Measurements from ENCODE around the gene DVL1. TPM values are rescaled to one million over a fixed set of nuclear protein-coding genes. Genes with fewer than 3 reads are reported as not detected.

DVL1 gene
- total and polyA plus RNA-seq, 2 of the 13 experiments (the other 11 are each of a cell fraction or from before 2014, with no cell fraction given) = 30.8 to 60.4 TPM

GRCh38 chr1:1398677-1399186 lies 49.5 kb upstream of the DVL1 start (continued):
- TF ChIP-seq, protein P1, sequence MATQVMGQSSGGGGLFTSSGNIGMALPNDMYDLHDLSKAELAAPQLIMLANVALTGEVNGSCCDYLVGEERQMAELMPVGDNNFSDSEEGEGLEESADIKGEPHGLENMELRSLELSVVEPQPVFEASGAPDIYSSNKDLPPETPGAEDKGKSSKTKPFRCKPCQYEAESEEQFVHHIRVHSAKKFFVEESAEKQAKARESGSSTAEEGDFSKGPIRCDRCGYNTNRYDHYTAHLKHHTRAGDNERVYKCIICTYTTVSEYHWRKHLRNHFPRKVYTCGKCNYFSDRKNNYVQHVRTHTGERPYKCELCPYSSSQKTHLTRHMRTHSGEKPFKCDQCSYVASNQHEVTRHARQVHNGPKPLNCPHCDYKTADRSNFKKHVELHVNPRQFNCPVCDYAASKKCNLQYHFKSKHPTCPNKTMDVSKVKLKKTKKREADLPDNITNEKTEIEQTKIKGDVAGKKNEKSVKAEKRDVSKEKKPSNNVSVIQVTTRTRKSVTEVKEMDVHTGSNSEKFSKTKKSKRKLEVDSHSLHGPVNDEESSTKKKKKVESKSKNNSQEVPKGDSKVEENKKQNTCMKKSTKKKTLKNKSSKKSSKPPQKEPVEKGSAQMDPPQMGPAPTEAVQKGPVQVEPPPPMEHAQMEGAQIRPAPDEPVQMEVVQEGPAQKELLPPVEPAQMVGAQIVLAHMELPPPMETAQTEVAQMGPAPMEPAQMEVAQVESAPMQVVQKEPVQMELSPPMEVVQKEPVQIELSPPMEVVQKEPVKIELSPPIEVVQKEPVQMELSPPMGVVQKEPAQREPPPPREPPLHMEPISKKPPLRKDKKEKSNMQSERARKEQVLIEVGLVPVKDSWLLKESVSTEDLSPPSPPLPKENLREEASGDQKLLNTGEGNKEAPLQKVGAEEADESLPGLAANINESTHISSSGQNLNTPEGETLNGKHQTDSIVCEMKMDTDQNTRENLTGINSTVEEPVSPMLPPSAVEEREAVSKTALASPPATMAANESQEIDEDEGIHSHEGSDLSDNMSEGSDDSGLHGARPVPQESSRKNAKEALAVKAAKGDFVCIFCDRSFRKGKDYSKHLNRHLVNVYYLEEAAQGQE (IDR thresholded peaks at IDR 0.05; ENCODE audit: borderline replicate concordance in 1 of 2, low read depth in 1 of 2, low read length in 2 of 2) = no peak
- TF ChIP-seq, protein P2, sequence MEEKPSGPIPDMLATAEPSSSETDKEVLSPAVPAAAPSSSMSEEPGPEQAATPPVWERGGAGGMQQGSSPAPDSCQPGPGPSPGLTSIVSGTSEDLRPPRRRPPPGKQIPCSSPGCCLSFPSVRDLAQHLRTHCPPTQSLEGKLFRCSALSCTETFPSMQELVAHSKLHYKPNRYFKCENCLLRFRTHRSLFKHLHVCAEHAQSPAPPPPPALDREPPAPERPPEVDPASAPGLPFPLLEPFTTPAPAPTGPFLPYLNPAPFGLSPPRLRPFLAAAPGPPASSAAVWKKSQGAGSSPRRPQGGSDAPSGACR (CRISPR knock-in tag; IDR thresholded peaks at IDR 0.05) = no peak
- TF ChIP-seq ZNF749 (CRISPR knock-in tag; IDR thresholded peaks at IDR 0.05; ENCODE audit: borderline replicate concordance) = no peak
- TF ChIP-seq BRD4 (CRISPR knock-in tag; IDR thresholded peaks at IDR 0.05) = no peak
- no peak for TF ChIP-seq ZNF691 (CRISPR knock-in tag; IDR thresholded peaks at IDR 0.05; ENCODE audit: borderline replicate concordance, low read depth)
- TF ChIP-seq, protein P3, sequence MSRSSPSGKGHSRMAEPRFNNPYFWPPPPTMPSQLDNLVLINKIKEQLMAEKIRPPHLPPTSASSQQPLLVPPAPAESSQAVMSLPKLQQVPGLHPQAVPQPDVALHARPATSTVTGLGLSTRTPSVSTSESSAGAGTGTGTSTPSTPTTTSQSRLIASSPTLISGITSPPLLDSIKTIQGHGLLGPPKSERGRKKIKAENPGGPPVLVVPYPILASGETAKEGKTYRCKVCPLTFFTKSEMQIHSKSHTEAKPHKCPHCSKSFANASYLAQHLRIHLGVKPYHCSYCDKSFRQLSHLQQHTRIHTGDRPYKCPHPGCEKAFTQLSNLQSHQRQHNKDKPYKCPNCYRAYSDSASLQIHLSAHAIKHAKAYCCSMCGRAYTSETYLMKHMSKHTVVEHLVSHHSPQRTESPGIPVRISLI (CRISPR knock-in tag; IDR thresholded peaks at IDR 0.05; ENCODE audit: borderline replicate concordance) = no peak
- TF ChIP-seq ZBTB33 (CRISPR knock-in tag; IDR thresholded peaks at IDR 0.05) = no peak
- peak; percentile 10; the same call in 1 of the 2 replicates for TF ChIP-seq NAIF1 (CRISPR knock-in tag; IDR thresholded peaks at IDR 0.05; ENCODE audit: borderline replicate concordance)
- no peak for TF ChIP-seq NFE2L1 (CRISPR knock-in tag; IDR thresholded peaks at IDR 0.05; ENCODE audit: borderline replicate concordance)
- TF ChIP-seq ZNF138 (CRISPR knock-in tag; IDR thresholded peaks at IDR 0.05; ENCODE audit: low read depth) = peak; percentile 4; the same call in 1 of the 2 replicates
- TF ChIP-seq, protein P4, sequence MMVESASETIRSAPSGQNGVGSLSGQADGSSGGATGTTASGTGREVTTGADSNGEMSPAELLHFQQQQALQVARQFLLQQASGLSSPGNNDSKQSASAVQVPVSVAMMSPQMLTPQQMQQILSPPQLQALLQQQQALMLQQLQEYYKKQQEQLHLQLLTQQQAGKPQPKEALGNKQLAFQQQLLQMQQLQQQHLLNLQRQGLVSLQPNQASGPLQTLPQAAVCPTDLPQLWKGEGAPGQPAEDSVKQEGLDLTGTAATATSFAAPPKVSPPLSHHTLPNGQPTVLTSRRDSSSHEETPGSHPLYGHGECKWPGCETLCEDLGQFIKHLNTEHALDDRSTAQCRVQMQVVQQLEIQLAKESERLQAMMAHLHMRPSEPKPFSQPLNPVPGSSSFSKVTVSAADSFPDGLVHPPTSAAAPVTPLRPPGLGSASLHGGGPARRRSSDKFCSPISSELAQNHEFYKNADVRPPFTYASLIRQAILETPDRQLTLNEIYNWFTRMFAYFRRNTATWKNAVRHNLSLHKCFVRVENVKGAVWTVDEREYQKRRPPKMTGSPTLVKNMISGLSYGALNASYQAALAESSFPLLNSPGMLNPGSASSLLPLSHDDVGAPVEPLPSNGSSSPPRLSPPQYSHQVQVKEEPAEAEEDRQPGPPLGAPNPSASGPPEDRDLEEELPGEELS (CRISPR knock-in tag; IDR thresholded peaks at IDR 0.05) = no peak
- TF ChIP-seq, protein P5, sequence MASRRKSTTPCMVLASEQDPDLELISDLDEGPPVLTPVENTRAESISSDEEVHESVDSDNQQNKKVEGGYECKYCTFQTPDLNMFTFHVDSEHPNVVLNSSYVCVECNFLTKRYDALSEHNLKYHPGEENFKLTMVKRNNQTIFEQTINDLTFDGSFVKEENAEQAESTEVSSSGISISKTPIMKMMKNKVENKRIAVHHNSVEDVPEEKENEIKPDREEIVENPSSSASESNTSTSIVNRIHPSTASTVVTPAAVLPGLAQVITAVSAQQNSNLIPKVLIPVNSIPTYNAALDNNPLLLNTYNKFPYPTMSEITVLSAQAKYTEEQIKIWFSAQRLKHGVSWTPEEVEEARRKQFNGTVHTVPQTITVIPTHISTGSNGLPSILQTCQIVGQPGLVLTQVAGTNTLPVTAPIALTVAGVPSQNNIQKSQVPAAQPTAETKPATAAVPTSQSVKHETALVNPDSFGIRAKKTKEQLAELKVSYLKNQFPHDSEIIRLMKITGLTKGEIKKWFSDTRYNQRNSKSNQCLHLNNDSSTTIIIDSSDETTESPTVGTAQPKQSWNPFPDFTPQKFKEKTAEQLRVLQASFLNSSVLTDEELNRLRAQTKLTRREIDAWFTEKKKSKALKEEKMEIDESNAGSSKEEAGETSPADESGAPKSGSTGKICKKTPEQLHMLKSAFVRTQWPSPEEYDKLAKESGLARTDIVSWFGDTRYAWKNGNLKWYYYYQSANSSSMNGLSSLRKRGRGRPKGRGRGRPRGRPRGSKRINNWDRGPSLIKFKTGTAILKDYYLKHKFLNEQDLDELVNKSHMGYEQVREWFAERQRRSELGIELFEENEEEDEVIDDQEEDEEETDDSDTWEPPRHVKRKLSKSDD (CRISPR knock-in tag; IDR thresholded peaks at IDR 0.05; ENCODE audit: low read depth) = no peak

Data from HepG2 (cell line).